Measurements from ENCODE around the gene DNAH14.

- TF ChIP-seq CTCF (IDR thresholded peaks at IDR 0.05; ENCODE audit: control extremely low read depth in 1 of 3, insufficient read depth in 1 of 3, low read depth in 1 of 3, low read length in 3 of 3) (no peak), RAD21 (IDR thresholded peaks at IDR 0.05 in 1 of 2, conservative IDR thresholded peaks at IDR 0.05 in 1 of 2; ENCODE audit: low read depth in 2 of 2, low read length in 2 of 2) (no peak), CREB1 (IDR thresholded peaks at IDR 0.05) (no peak), POLR2AphosphoS5 (IDR thresholded peaks at IDR 0.05; ENCODE audit: low read depth, low read length) (no peak), ATF3 (IDR thresholded peaks at IDR 0.05; ENCODE audit: insufficient read depth, low read depth, low read length) (no peak), POLR2A (IDR thresholded peaks at IDR 0.05; ENCODE audit: control extremely low read depth in 1 of 2, low read depth in 2 of 2, low read length in 2 of 2) (no peak), GABPA (IDR thresholded peaks at IDR 0.05; ENCODE audit: borderline replicate concordance, insufficient read depth, low read length) (no peak), SP1 (IDR thresholded peaks at IDR 0.05; ENCODE audit: low read depth, low read length) (no peak), CEBPB (IDR thresholded peaks at IDR 0.05; ENCODE audit: low read depth, low read length) (no peak)
Measured at GRCh38 chr1:225362805-225363204, 433.3 kb downstream of the DNAH14 start.

Data from H1 (cell line).